ENCODE results near the gene PLK5.

The PLK5 gene

GRCh38 chr19:1483979-1484428 lies 39.9 kb upstream of the PLK5 start:
- Histone ChIP-seq H3K27ac (ENCODE audit: low read depth, low read length) (no peak overlapping the region), H3K36me3 (ENCODE audit: control insufficient read depth, insufficient read depth, low read length) (no peaks in the 10 kb centered on the region), H3K4me3 (ENCODE audit: low read depth, low read length) (no peak overlapping the region), H3K9me3 (ENCODE audit: control insufficient read depth, insufficient read depth, low read depth, low read length) (no peaks in the 10 kb centered on the region), H3K4me1 (ENCODE audit: control insufficient read depth, insufficient read depth, low read length) (no peaks in the 10 kb centered on the region), H3K27me3 (ENCODE audit: control insufficient read depth, insufficient read depth, low read length) (no peaks in the 10 kb centered on the region), H3K9ac (ENCODE audit: low read length) (no peak overlapping the region)

- peaks cover 5% of the 10 kb centered on the region; the same call in 1 of the 2 replicates for H3K4me1 ChIP-seq (ENCODE audit: control insufficient read depth, insufficient read depth, low read length)
- no peaks in the 10 kb centered on the region for H3K9me3 ChIP-seq (ENCODE audit: control insufficient read depth, insufficient read depth, low read depth, low read length)
- no peak overlapping the region for H3K4me3 ChIP-seq (ENCODE audit: low read depth, low read length)
- no peak overlapping the region for H3K27ac ChIP-seq (ENCODE audit: low read depth, low read length)
- no peaks in the 10 kb centered on the region for H3K36me3 ChIP-seq (ENCODE audit: control insufficient read depth, insufficient read depth, low read length)
- peaks cover 10% of the 10 kb centered on the region for H3K27me3 ChIP-seq (ENCODE audit: control insufficient read depth, insufficient read depth, low read length)
- H3K9ac ChIP-seq (ENCODE audit: low read length): no peak overlapping the region
Observed at GRCh38 chr19:1486720-1487575, 36.9 kb upstream of the PLK5 start.

- no peak overlapping the region for H3K9ac ChIP-seq (ENCODE audit: low read length)
- no peak overlapping the region for H3K27ac ChIP-seq (ENCODE audit: low read depth, low read length)
- peaks cover 5% of the 10 kb centered on the region; the same call in 1 of the 2 replicates for H3K4me1 ChIP-seq (ENCODE audit: control insufficient read depth, insufficient read depth, low read length)
- no peaks in the 10 kb centered on the region for H3K9me3 ChIP-seq (ENCODE audit: control insufficient read depth, insufficient read depth, low read depth, low read length)
- no peak overlapping the region for H3K4me3 ChIP-seq (ENCODE audit: low read depth, low read length)
- H3K27me3 ChIP-seq (ENCODE audit: control insufficient read depth, insufficient read depth, low read length): peaks cover 17% of the 10 kb centered on the region
- no peaks in the 10 kb centered on the region for H3K36me3 ChIP-seq (ENCODE audit: control insufficient read depth, insufficient read depth, low read length)
Observed at GRCh38 chr19:1487576-1488281, 36.1 kb upstream of the PLK5 start.

- no peak overlapping the region for H3K27ac ChIP-seq (ENCODE audit: low read depth, low read length)
- peaks cover 5% of the 10 kb centered on the region; the same call in 1 of the 2 replicates for H3K4me1 ChIP-seq (ENCODE audit: control insufficient read depth, insufficient read depth, low read length)
- peaks cover 23% of the 10 kb centered on the region for H3K27me3 ChIP-seq (ENCODE audit: control insufficient read depth, insufficient read depth, low read length)
- no peak overlapping the region for H3K4me3 ChIP-seq (ENCODE audit: low read depth, low read length)
- H3K36me3 ChIP-seq (ENCODE audit: control insufficient read depth, insufficient read depth, low read length): no peaks in the 10 kb centered on the region
- no peak overlapping the region for H3K9ac ChIP-seq (ENCODE audit: low read length)
- no peaks in the 10 kb centered on the region for H3K9me3 ChIP-seq (ENCODE audit: control insufficient read depth, insufficient read depth, low read depth, low read length)
Observed at GRCh38 chr19:1488282-1488601, 35.6 kb upstream of the PLK5 start.

GRCh38 chr19:1489463-1490310 lies 34.2 kb upstream of the PLK5 start:
- peak overlapping the region; percentile 60 for H3K4me3 ChIP-seq (ENCODE audit: low read depth, low read length)
- no peaks in the 10 kb centered on the region for H3K9me3 ChIP-seq (ENCODE audit: control insufficient read depth, insufficient read depth, low read depth, low read length)
- no peak overlapping the region for H3K27ac ChIP-seq (ENCODE audit: low read depth, low read length)
- peaks cover 36% of the 10 kb centered on the region for H3K27me3 ChIP-seq (ENCODE audit: control insufficient read depth, insufficient read depth, low read length)
- peak overlapping the region; percentile 19 for H3K9ac ChIP-seq (ENCODE audit: low read length)
- no peaks in the 10 kb centered on the region for H3K36me3 ChIP-seq (ENCODE audit: control insufficient read depth, insufficient read depth, low read length)
- H3K4me1 ChIP-seq (ENCODE audit: control insufficient read depth, insufficient read depth, low read length): peaks cover 5% of the 10 kb centered on the region; the same call in 1 of the 2 replicates

GRCh38 chr19:1490311-1491113 lies 33.4 kb upstream of the PLK5 start, which contains the start of gene PCSK4:
PCSK4 (minus strand) TSS chr19:1490350; CDS start chr19:1490346, 4 bp downstream.
- Histone ChIP-seq H3K36me3 (ENCODE audit: control insufficient read depth, insufficient read depth, low read length) (no peaks in the 10 kb centered on the region), H3K9ac (ENCODE audit: low read length) (peak within 1 kb of the TSS; percentile 32), H3K27me3 (ENCODE audit: control insufficient read depth, insufficient read depth, low read length) (peaks cover 43% of the 10 kb centered on the region), H3K27ac (ENCODE audit: low read depth, low read length) (no peak within 1 kb of the TSS), H3K9me3 (ENCODE audit: control insufficient read depth, insufficient read depth, low read depth, low read length) (no peaks in the 10 kb centered on the region), H3K4me3 (ENCODE audit: low read depth, low read length) (peak within 1 kb of the TSS; percentile 83), H3K4me1 (ENCODE audit: control insufficient read depth, insufficient read depth, low read length) (peaks cover 5% of the 10 kb centered on the region; the same call in 1 of the 2 replicates)

GRCh38 chr19:1491114-1491848 lies 32.6 kb upstream of the PLK5 start, which contains the start of gene REEP6:
REEP6 (plus strand) TSS chr19:1491181; CDS start chr19:1491270, 89 bp downstream.
- Histone ChIP-seq H3K4me1 (ENCODE audit: control insufficient read depth, insufficient read depth, low read length) (peaks cover 5% of the 10 kb centered on the region; the same call in 1 of the 2 replicates), H3K9ac (ENCODE audit: low read length) (peak within 1 kb of the TSS; percentile 32), H3K27ac (ENCODE audit: low read depth, low read length) (no peak within 1 kb of the TSS), H3K9me3 (ENCODE audit: control insufficient read depth, insufficient read depth, low read depth, low read length) (no peaks in the 10 kb centered on the region), H3K27me3 (ENCODE audit: control insufficient read depth, insufficient read depth, low read length) (peaks cover 43% of the 10 kb centered on the region), H3K36me3 (ENCODE audit: control insufficient read depth, insufficient read depth, low read length) (no peaks in the 10 kb centered on the region), H3K4me3 (ENCODE audit: low read depth, low read length) (peak within 1 kb of the TSS; percentile 83)

GRCh38 chr19:1491849-1492170 lies 32.1 kb upstream of the PLK5 start:
- H3K9ac ChIP-seq (ENCODE audit: low read length): no peak overlapping the region
- peaks cover 43% of the 10 kb centered on the region for H3K27me3 ChIP-seq (ENCODE audit: control insufficient read depth, insufficient read depth, low read length)
- H3K36me3 ChIP-seq (ENCODE audit: control insufficient read depth, insufficient read depth, low read length): no peaks in the 10 kb centered on the region
- peaks cover 5% of the 10 kb centered on the region; the same call in 1 of the 2 replicates for H3K4me1 ChIP-seq (ENCODE audit: control insufficient read depth, insufficient read depth, low read length)
- no peaks in the 10 kb centered on the region for H3K9me3 ChIP-seq (ENCODE audit: control insufficient read depth, insufficient read depth, low read depth, low read length)
- no peak overlapping the region for H3K27ac ChIP-seq (ENCODE audit: low read depth, low read length)
- peak overlapping the region; percentile 83 for H3K4me3 ChIP-seq (ENCODE audit: low read depth, low read length)

GRCh38 chr19:1492474-1493006 lies 31.3 kb upstream of the PLK5 start:
- H3K4me3 ChIP-seq (ENCODE audit: low read depth, low read length): no peak overlapping the region
- no peak overlapping the region for H3K9ac ChIP-seq (ENCODE audit: low read length)
- H3K36me3 ChIP-seq (ENCODE audit: control insufficient read depth, insufficient read depth, low read length): no peaks in the 10 kb centered on the region
- peaks cover 5% of the 10 kb centered on the region; the same call in 1 of the 2 replicates for H3K4me1 ChIP-seq (ENCODE audit: control insufficient read depth, insufficient read depth, low read length)
- H3K9me3 ChIP-seq (ENCODE audit: control insufficient read depth, insufficient read depth, low read depth, low read length): no peaks in the 10 kb centered on the region
- H3K27me3 ChIP-seq (ENCODE audit: control insufficient read depth, insufficient read depth, low read length): peaks cover 43% of the 10 kb centered on the region
- no peak overlapping the region for H3K27ac ChIP-seq (ENCODE audit: low read depth, low read length)

All from HUES6 (cell line).